Osteoblast (primary cell): ENCODE measurements around the gene IFNAR1. TPM values are rescaled to one million over a fixed set of nuclear protein-coding genes. Genes with fewer than 3 reads are reported as not detected.

ENCODE experiments used
- DNase-seq: peaks from one replicate; pipeline ENCODE4 v3.0.0; 2011; ENCODE audit warnings: low spot score, mixed read lengths; ENCODE audit not compliant: insufficient read length; ENCODE audit errors: missing footprints
- H2AFZ ChIP-seq: 2 replicates; pipeline ENCODE4 v1.6.0; 2011; ENCODE audit warnings: mild to moderate bottlenecking, low read length
- H3K27ac ChIP-seq: 2 replicates; pipeline ENCODE4 v1.5.1; 2011; ENCODE audit warnings: mild to moderate bottlenecking, low read depth, low read length, moderate library complexity
- H3K27me3 ChIP-seq: 2 replicates; pipeline ENCODE4 v1.6.0; 2012; ENCODE audit warnings: mild to moderate bottlenecking, control low read depth, inconsistent platforms, low read length, moderate library complexity; ENCODE audit not compliant: insufficient read depth
- H3K36me3 ChIP-seq: 2 replicates; pipeline ENCODE4 v1.5.1; 2011; ENCODE audit warnings: mild to moderate bottlenecking, low read length, control low read depth, moderate library complexity; ENCODE audit not compliant: insufficient read depth
- H3K4me1 ChIP-seq: 2 replicates; pipeline ENCODE4 v1.5.1; 2011; ENCODE audit warnings: mild to moderate bottlenecking, low read length, control low read depth, moderate library complexity; ENCODE audit not compliant: insufficient read depth
- H3K4me2 ChIP-seq: 2 replicates; pipeline ENCODE4 v1.6.0; 2011; ENCODE audit warnings: mild to moderate bottlenecking, low read length; ENCODE audit not compliant: insufficient read depth
- H3K4me3 ChIP-seq: fragments of 200-600 bp; sonication (generic); 3 replicates; pipeline ENCODE4 v1.5.1; 2012; ENCODE audit warnings: mild to moderate bottlenecking, low read length, inconsistent platforms; ENCODE audit not compliant: insufficient read depth
- H3K79me2 ChIP-seq: 2 replicates; pipeline ENCODE4 v1.6.0; 2012; ENCODE audit warnings: mild to moderate bottlenecking, low read length, control low read depth, inconsistent platforms; ENCODE audit not compliant: insufficient read depth
- H3K9me3 ChIP-seq: 2 replicates; pipeline ENCODE4 v1.5.1; 2011; ENCODE audit warnings: low read depth, low read length, control low read depth
- H4K20me1 ChIP-seq: 2 replicates; pipeline ENCODE4 v1.6.0; 2012; ENCODE audit warnings: mild to moderate bottlenecking, low read length, control low read depth; ENCODE audit not compliant: insufficient read depth
- CTCF ChIP-seq: IDR thresholded peaks from 2 replicates; pipeline ENCODE4 v1.5.1; 2011; ENCODE audit warnings: mild to moderate bottlenecking, low read depth, low read length, moderate library complexity; ENCODE audit errors: extremely low read depth
- total RNA-seq: library from RNA; depleted of rRNA; stranded (reverse); fragments of >200 nt; gene quantifications from 2 replicates; pipeline ENCODE4 v1.2.3, GENCODE V29; 2012

IFNAR1 gene
- total RNA-seq, 1 donor = 26.1 TPM

DNA sequence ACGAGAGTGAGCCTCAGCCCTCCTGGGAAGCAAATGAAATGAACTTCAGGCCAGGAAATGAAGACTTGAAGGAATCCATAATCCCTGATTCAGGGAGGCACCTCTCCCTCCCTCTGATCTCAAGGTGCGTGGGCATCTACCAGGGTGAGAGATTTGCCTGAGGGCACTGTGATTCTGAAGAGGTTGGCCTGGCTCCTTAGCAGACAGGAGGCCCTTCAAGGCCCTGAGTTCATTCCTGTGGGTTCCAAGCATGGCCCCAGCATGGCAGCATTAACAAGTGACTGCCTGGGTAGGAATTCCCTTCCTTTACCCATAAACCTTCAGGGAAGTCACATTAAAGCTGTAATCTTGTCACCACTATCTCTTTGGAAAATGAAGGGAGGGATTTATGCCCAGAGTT lies 48.7 kb downstream of the IFNAR1 start:
- Histone ChIP-seq H2AFZ (peak overlapping the region; percentile 56), H3K27ac (no peak overlapping the region), H3K4me1 (peaks cover 17% of the 10 kb centered on the region), H3K4me2 (no peak overlapping the region), H3K9me3 (peaks cover under 1% of the 10 kb centered on the region), H3K79me2 (no peaks in the 10 kb centered on the region), H3K27me3 (no peaks in the 10 kb centered on the region), H3K4me3 (no peak overlapping the region), H4K20me1 (no peaks in the 10 kb centered on the region), H3K36me3 (no peaks in the 10 kb centered on the region)
- no peak for TF ChIP-seq CTCF
- DNase-seq = peak; percentile 15

- Histone ChIP-seq H3K27me3 (no peaks in the 10 kb centered on the region), H3K27ac (peak overlapping the region; percentile 26), H3K4me2 (peak overlapping the region; percentile 14), H3K36me3 (no peaks in the 10 kb centered on the region), H4K20me1 (no peaks in the 10 kb centered on the region), H3K4me1 (peaks cover 17% of the 10 kb centered on the region), H3K4me3 (no peak overlapping the region), H2AFZ (peak overlapping the region; percentile 12), H3K9me3 (no peaks in the 10 kb centered on the region), H3K79me2 (no peaks in the 10 kb centered on the region)
- DNase-seq = no peak
- no peak for TF ChIP-seq CTCF
Measured at GRCh38 chr21:33374080-33374449, 49.3 kb downstream of the IFNAR1 start.

- Histone ChIP-seq H3K27me3 (no peaks in the 10 kb centered on the region), H3K9me3 (no peaks in the 10 kb centered on the region), H4K20me1 (no peaks in the 10 kb centered on the region), H2AFZ (peak overlapping the region; percentile 12), H3K36me3 (no peaks in the 10 kb centered on the region), H3K27ac (peak overlapping the region; percentile 26), H3K4me3 (no peak overlapping the region), H3K4me1 (peaks cover 20% of the 10 kb centered on the region), H3K4me2 (peak overlapping the region; percentile 14), H3K79me2 (no peaks in the 10 kb centered on the region)
- TF ChIP-seq CTCF = peak; percentile 59
- peak; percentile 65 for DNase-seq
Measured at GRCh38 chr21:33374450-33375096, 49.8 kb downstream of the IFNAR1 start.

GRCh38 chr21:33375101-33375644 lies 50.4 kb downstream of the IFNAR1 start:
- no peak overlapping the region for H3K4me2 ChIP-seq
- no peak overlapping the region for H2AFZ ChIP-seq
- H3K27me3 ChIP-seq = no peaks in the 10 kb centered on the region
- no peaks in the 10 kb centered on the region for H3K36me3 ChIP-seq
- no peak for TF ChIP-seq CTCF
- H3K4me3 ChIP-seq = no peak overlapping the region
- no peak for DNase-seq
- no peaks in the 10 kb centered on the region for H3K79me2 ChIP-seq
- H3K27ac ChIP-seq = no peak overlapping the region
- no peaks in the 10 kb centered on the region for H3K9me3 ChIP-seq
- no peaks in the 10 kb centered on the region for H4K20me1 ChIP-seq
- peaks cover 26% of the 10 kb centered on the region for H3K4me1 ChIP-seq
